ENCODE measurements around the gene FIP1L1.
"Not testable (repeated sequence)": the region's sequence is repeated elsewhere in the genome, so short reads cannot be mapped to it uniquely, and the experiment has no call there.

Gene FIP1L1

DNA sequence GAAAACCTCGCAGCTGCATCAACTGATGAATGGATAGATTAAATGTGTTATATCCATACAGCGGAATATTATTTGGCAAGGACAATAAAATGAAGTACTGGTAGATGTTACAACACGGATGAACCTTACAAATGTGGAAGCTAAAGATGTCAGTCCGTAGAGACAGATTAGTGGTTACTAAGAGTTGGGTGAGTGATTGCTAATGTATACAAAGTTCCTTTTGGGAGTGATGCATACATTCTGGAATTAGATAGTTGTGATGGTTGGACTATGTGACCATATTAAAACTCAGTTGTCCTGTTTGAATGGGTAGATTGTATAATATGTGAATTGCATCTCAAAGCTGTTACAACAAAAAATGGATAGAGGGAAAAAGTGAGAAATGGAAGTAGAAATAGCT, 2.8 kb downstream of the FIP1L1 start:
- DNase-seq, result no peak

- DNase-seq, result not testable (repeated sequence)
These were observed 32.0 kb downstream of the FIP1L1 start for GRCh38 chr4:53409479-53409878.

GRCh38 chr4:53419208-53419607, 41.8 kb downstream of the FIP1L1 start:
- no peak for DNase-seq

- no peak for DNase-seq
These were observed 44.4 kb downstream of the FIP1L1 start for GRCh38 chr4:53421791-53422190.

GRCh38 chr4:53422367-53422766, 44.9 kb downstream of the FIP1L1 start:
- no peak for DNase-seq

GRCh38 chr4:53424280-53424679, 46.8 kb downstream of the FIP1L1 start:
- no peak for DNase-seq

DNA sequence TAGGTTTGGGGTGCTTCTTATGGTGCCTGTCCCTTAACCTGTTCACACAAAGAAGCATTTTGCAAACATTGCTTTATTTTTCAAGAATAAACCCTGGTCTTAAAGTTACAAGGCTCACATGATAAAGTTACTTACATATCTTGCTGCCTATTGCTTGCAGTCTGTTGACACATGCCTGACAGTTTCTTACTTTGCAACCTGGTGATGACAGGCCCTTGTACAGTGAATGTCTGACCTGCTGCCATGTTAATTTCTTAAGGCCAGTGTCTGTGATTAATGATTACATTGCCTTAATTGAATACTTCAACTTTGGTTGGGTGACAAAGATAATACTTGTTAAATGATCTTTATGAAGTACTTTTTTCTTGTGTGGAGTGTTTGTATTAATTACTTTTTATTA, 49.9 kb downstream of the FIP1L1 start:
- no peak for DNase-seq

GRCh38 chr4:53431052-53431451, 53.6 kb downstream of the FIP1L1 start:
- no peak for DNase-seq

DNA sequence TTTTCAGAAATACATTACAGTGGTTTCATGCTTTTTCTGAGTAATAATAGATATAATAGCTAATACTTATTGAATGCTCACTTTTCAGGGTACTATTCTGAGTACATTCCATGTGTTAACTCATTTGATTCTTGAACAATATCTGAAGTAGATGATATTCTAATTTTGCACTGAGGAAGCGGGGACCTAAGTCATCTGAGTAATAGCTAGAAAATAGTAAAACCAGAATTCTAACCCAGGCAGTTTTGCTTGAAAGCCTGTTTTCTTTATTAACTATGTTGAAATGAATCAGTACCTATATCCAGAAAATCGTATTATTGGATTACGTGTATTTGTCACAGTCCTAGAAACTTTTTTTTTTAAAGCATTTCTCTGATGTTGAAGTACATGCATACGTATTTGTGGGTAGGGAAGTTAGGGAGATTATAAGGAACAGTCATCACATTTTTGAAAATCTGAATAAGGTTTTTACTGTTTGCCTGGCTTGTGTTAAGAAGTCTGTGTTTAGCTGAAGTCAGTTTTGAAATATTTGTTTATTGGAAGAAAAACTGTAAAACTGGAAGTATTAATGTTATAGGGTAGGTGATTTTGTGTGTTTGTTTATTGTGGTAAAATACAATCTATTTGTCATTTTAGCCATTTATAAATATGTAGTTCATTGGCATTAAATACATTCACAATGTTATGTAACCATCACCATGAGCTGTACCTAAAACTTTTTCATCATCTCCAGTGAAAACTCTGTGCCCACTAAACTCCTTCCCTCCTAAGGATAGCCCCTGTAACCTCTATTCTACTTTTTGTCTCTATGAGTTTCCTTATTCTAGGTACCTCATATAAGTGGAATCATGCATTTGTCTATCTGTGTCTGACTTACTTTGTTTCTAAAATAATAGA, 55.3 kb downstream of the FIP1L1 start:
- DNase-seq, result no peak

DNA sequence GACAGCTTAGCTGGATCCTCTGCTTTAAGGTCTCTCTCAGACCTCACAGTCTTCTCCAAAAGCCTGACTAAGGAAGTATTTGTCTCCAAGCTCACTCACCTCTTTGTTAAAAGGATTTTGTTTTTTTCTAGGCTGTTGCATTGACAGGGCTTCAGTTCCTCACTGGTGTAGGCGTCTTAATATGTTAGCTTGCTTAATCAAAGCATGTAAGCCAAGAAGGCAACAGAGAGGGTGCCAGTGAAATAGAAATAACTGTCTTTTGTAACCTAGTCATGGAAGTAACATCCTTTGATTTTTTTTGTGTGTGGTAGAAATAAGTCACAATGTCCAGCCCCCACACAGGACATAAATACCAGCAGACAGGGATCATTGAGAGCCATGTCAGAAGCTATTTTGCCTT, 58.8 kb downstream of the FIP1L1 start:
- no peak for DNase-seq

- no peak for DNase-seq
These were observed 64.1 kb downstream of the FIP1L1 start for GRCh38 chr4:53441564-53441963.

GRCh38 chr4:53444954-53445353, 67.5 kb downstream of the FIP1L1 start:
- no peak for DNase-seq

DNA sequence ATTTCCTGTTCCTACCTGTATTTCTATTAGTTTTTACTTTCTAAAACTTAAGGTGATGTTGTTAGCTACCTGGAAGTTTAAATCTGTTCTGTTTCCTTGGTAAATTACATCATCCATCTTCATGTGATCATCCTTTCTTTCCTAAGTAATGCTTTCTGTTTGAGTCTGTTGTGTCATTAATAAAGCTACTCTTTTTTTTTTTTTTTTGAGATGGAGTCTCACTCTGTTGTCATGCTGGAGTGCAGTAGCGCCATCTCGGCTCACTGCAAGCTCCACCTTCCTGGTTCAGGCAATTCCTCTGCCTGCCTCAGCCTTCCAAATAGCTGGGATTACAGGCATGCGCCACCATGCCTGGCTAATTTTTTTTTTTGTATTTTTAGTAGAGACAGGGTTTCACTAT, 73.3 kb downstream of the FIP1L1 start:
- no peak for DNase-seq

GRCh38 chr4:53453385-53453784, 75.9 kb downstream of the FIP1L1 start:
- no peak for DNase-seq

GRCh38 chr4:53455766-53456165, 78.3 kb downstream of the FIP1L1 start:
- DNase-seq, result no peak

- no peak for DNase-seq
These were observed 78.7 kb downstream of the FIP1L1 start for GRCh38 chr4:53456178-53456577.

- no peak for DNase-seq
These were observed 82.1 kb downstream of the FIP1L1 start for GRCh38 chr4:53459548-53459947.

DNA sequence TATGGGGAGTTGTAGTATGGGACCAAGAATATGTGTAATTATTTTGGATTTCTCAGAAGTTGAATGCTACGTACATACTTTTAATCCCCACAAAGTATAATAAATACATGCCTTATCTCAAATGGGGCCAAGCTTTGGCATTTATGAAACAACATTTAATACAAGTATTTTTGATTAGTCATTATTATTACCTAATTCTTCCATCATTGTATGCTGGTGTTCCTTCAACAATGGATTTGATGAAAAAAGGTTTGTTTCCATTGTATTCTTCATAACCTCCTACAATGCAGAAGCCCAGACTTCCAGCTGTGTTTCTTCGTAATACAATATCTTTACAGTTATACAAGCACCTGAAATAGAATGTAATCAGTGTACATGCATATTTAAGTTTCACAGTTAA, 83.8 kb downstream of the FIP1L1 start:
- no peak for DNase-seq

GRCh38 chr4:53463340-53463739, 85.9 kb downstream of the FIP1L1 start:
- DNase-seq, result no peak

DNA sequence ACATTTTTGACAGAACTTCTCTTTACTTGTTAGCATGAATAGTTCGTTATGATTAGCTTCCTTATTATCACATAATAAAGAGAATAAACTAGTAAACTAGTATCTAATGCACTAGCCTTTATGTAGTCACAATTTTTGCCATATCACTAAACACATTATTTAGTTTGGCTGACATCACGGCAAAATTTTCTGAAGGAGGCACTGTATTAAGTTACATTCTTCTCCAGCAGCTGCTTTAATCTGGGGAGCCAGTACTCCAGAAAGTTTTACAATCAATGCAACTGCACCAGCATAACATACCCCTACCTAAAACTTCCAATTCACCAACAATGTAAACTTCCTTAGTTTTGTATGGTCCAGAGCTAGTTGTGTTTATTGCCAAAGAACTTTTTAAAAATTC, 87.8 kb downstream of the FIP1L1 start:
- DNase-seq, result no peak

DNA sequence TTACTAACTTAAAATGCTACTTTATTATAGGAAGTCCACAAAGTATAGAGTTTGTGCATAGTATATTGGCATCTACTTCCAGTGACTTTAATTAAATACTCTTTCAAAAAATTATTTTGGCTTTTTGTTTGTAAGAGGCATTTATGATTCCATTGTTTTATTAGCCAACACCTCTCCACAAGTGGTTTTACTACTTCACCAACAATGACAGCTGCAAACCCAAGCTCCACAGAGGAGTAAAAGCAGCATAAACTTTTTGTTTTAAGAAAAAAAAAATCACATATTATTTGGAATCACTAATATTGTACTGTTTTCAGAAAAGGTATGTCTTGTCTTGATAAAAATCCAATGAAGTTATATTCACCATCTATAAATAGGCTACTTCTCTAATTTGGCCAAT, 88.5 kb downstream of the FIP1L1 start:
- DNase-seq, result no peak

DNA sequence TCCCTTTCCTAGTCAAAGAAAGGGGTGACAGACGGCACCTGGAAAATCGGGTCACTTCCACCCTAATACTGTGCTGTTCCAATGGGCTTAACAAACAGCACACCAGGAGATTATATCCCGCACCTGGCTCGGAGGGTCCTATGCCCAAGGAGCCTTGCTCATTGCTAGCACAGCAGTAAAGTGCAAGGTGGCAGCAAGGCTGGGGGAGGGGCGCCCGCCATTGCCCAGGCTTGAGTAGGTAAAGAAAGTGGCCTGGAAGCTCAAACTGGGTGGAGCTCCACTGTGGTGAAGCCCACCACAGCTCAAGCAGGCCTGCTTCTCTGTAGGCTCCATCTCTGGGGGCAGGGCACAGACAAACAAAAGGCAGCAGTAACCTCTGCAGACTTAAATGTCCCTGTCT, 89.1 kb downstream of the FIP1L1 start:
- DNase-seq, result not testable (repeated sequence)

DNA sequence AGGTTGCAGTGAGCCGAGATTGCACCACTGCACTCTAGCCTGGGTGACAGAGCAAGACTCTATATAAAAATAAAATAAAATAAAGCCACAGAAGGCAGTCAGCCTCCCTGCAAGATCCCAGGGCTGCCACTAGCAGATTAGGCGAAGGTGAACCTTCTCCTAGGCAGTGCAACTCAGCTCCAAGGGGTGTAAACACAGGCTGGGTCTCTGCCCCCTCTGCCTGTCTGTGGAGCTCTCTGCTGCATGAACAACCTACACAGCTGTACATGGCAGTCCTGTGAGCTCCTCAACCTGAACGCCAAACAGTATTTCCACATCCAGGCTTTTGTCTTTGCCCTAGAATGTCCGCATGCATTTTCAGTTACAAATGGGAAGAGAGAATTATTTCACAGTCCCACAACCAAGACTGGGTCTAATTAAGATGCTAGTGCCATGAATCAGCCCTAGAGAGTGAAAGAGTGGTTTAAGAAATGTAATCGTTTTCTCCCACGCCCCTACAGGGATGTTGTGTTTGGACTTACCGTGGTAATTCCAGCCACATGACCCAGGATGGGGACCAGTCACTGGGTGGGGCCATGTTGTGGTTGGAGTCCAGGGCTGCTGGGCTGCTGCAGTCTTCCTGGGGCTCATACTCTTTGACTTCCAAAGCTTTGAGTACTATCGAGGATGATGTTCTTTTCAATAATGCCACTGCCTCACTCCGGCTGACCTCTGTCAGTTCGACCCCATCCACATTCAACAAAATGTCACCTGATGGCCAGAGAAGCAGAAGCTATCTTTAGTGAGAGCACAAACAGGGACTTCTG, 99.0 kb downstream of the FIP1L1 start:
- DNase-seq, result no peak

DNA sequence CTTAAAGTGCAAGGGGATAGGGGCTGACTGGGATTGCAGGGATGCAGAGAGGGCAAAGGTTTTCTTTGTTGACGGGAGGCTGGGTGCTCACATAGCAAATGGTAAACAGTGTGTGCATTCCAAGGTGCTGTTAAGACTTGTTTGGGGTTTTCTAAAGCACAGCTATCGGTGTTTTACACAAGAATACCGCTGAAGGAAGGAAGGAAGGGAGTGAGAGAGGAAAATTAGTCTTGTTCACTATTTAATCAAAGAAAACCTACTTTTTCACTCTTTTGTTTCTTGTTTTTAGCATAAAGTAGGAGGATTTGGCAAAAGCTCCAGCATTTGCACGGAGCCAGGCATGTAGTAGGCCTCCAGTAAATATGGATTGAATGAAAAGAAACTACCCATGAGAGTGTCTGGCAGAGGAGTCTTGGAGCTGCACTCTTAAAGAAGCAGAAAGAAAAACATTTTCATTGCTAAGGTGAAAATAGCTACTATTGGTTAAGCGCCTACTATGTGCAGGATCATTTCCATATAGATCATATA, 99.7 kb downstream of the FIP1L1 start:
- no peak for DNase-seq
